Measurements from ENCODE around the gene TRAFD1. TPM values are rescaled to one million over a fixed set of nuclear protein-coding genes. Genes with fewer than 3 reads are reported as not detected.

The TRAFD1 gene
- total RNA-seq, 2 experiments from 2014 or later, result 14.3 to 19.4 TPM

GRCh38 chr12:112112409-112113133, 12.8 kb upstream of the TRAFD1 start:
- intact Hi-C loops (cut with micrococcal nuclease; ENCODE audit: unreplicated experiment), result no loop called here
- no TSS peak for BruUV-seq (replicated peaks)
- Histone ChIP-seq H3K4me1 (ENCODE audit: insufficient read depth, low read length, poor library complexity, severe bottlenecking) (peaks cover 28% of the 10 kb centered on the region), H3K9me3 (ENCODE audit: low read length) (no peaks in the 10 kb centered on the region), H3K9me2 (ENCODE audit: insufficient read depth, low read length) (no peaks in the 10 kb centered on the region), H3K36me3 (ENCODE audit: insufficient read depth, low read length) (no peaks in the 10 kb centered on the region), H3K27ac (ENCODE audit: low read depth, low read length, poor library complexity, severe bottlenecking) (no peak overlapping the region), H2AFZ (ENCODE audit: low read length) (no peak overlapping the region), H3K4me2 (ENCODE audit: low read length) (no peak overlapping the region), H3K79me2 (ENCODE audit: insufficient read depth, low read depth, low read length) (peaks cover 15% of the 10 kb centered on the region), H4K20me1 (ENCODE audit: insufficient read depth, low read length) (0 out of 2 replicates have a peak, but pooled peaks cover under 1% of the 10 kb centered on the region), H3K4me3 (ENCODE audit: low read depth, low read length, poor library complexity, severe bottlenecking) (no peak overlapping the region)
- POLR2A ChIA-PET, result interaction anchor here (0.6 to 1.1 kb wide), 2 partner anchors 220 to 371 kb away, joined by 3 to 6 read pairs; no protein-coding TSS in a partner anchor
- CTCF ChIA-PET (ENCODE audit: unreplicated experiment), result no interaction called here
- TF ChIP-seq EZH2phosphoT487 (IDR thresholded peaks at IDR 0.05; ENCODE audit: borderline replicate concordance, low read depth, low read length), result no peak
- no peak for TF ChIP-seq CTCF (conservative IDR thresholded peaks at IDR 0.05; ENCODE audit: low read length)
- no peak for DNase-seq (ENCODE audit: low spot score)

GRCh38 chr12:112115259-112116045, 9.9 kb upstream of the TRAFD1 start:
- intact Hi-C loops (cut with micrococcal nuclease; ENCODE audit: unreplicated experiment), result no loop called here
- H3K27ac ChIP-seq (ENCODE audit: low read depth, low read length, poor library complexity, severe bottlenecking), result no peak overlapping the region
- POLR2A ChIA-PET, result interaction anchor here (1.4 kb wide), 1 partner anchor 9 kb away, joined by 5 read pairs; the partner anchor contains the start of gene TRAFD1

More at GRCh38 chr12:112115259-112116045, 9.9 kb upstream of the TRAFD1 start:
- Histone ChIP-seq H4K20me1 (ENCODE audit: insufficient read depth, low read length) (no peaks in the 10 kb centered on the region), H3K36me3 (ENCODE audit: insufficient read depth, low read length) (no peaks in the 10 kb centered on the region), H3K9me3 (ENCODE audit: low read length) (no peaks in the 10 kb centered on the region), H3K4me3 (ENCODE audit: low read depth, low read length, poor library complexity, severe bottlenecking) (no peak overlapping the region), H3K4me1 (ENCODE audit: insufficient read depth, low read length, poor library complexity, severe bottlenecking) (peaks cover 17% of the 10 kb centered on the region), H3K4me2 (ENCODE audit: low read length) (no peak overlapping the region), H3K9me2 (ENCODE audit: insufficient read depth, low read length) (no peaks in the 10 kb centered on the region), H3K79me2 (ENCODE audit: insufficient read depth, low read depth, low read length) (no peaks in the 10 kb centered on the region), H2AFZ (ENCODE audit: low read length) (no peak overlapping the region)
- no peak for DNase-seq (ENCODE audit: low spot score)
- TF ChIP-seq CTCF (conservative IDR thresholded peaks at IDR 0.05; ENCODE audit: low read length), result no peak
- TF ChIP-seq EZH2phosphoT487 (IDR thresholded peaks at IDR 0.05; ENCODE audit: borderline replicate concordance, low read depth, low read length), result no peak
- CTCF ChIA-PET (ENCODE audit: unreplicated experiment), result no interaction called here
- no TSS peak for BruUV-seq (replicated peaks)
